Epithelial cell of proximal tubule (primary cell): ENCODE results near the gene ANKS1A. TPM values are rescaled to one million over a fixed set of nuclear protein-coding genes. Genes with fewer than 3 reads are reported as not detected.

Experiments
- DNase-seq: peaks from one replicate; pipeline ENCODE4 v3.0.0-alpha.2; 2011; ENCODE audit warnings: low read depth
- H3K4me3 ChIP-seq: 2 replicates; pipeline ENCODE4 v1.5.1; 2011; ENCODE audit warnings: low read depth, mild to moderate bottlenecking, low read length
- CTCF ChIP-seq: conservative IDR thresholded peaks from 2 replicates; pipeline ENCODE4 v1.5.1; 2012; ENCODE audit warnings: low read depth, mild to moderate bottlenecking, low read length
- total RNA-seq: library from RNA; depleted of rRNA; stranded (reverse); fragments of >200 nt; gene quantifications from 2 replicates; pipeline ENCODE4 v1.2.3, GENCODE V29; 2015

Gene ANKS1A
- total RNA-seq, 1 donor from 2014 or later = 17.4 TPM

- no peak overlapping the region for H3K4me3 ChIP-seq
- DNase-seq = no peak
- no peak for TF ChIP-seq CTCF
These were observed 176.4 kb downstream of the ANKS1A start for GRCh38 chr6:35065441-35065800.

GRCh38 chr6:35065870-35066269 is 176.8 kb downstream of the ANKS1A start:
- DNase-seq = no peak
- no peak for TF ChIP-seq CTCF
- no peak overlapping the region for H3K4me3 ChIP-seq

GRCh38 chr6:35067234-35067633 is 178.2 kb downstream of the ANKS1A start:
- no peak overlapping the region for H3K4me3 ChIP-seq
- no peak for DNase-seq
- no peak for TF ChIP-seq CTCF

- TF ChIP-seq CTCF = no peak
- DNase-seq = no peak
- no peak overlapping the region for H3K4me3 ChIP-seq
These were observed 179.2 kb downstream of the ANKS1A start for GRCh38 chr6:35068206-35068605.

GRCh38 chr6:35068644-35069043 is 179.6 kb downstream of the ANKS1A start:
- no peak for TF ChIP-seq CTCF

GRCh38 chr6:35069262-35069661 is 180.2 kb downstream of the ANKS1A start:
- no peak for TF ChIP-seq CTCF
- H3K4me3 ChIP-seq = no peak overlapping the region
- no peak for DNase-seq

More at GRCh38 chr6:35068644-35069043, 179.6 kb downstream of the ANKS1A start:
- DNase-seq = no peak
- H3K4me3 ChIP-seq = no peak overlapping the region

- TF ChIP-seq CTCF = no peak
- no peak overlapping the region for H3K4me3 ChIP-seq
- DNase-seq = no peak
These were observed 181.1 kb downstream of the ANKS1A start for GRCh38 chr6:35070111-35070510.
